Measurements from ENCODE around the gene ATP9B. TPM values are rescaled to one million over a fixed set of nuclear protein-coding genes. Genes with fewer than 3 reads are reported as not detected.
"Not testable (repeated sequence)": the region's sequence is repeated elsewhere in the genome, so short reads cannot be mapped to it uniquely, and the experiment has no call there.

The ATP9B gene
- total RNA-seq, 2 experiments from 2014 or later = 15.9 to 16.6 TPM

- H3K27me3 Mint-ChIP-seq; CTCF ChIA-PET; DNase-seq; POLR2A ChIA-PET; H3K36me3 Mint-ChIP-seq; H3K9me3 Mint-ChIP-seq; H3K4me3 Mint-ChIP-seq; intact Hi-C loops (cut with micrococcal nuclease); H3K27ac Mint-ChIP-seq: not testable (repeated sequence)
- H3K4me1 Mint-ChIP-seq (ENCODE audit: low read depth) = peaks cover 54% of the 10 kb centered on the region
Observed at GRCh38 chr18:79072655-79073054, 3.5 kb downstream of the ATP9B start.

GRCh38 chr18:79077181-79077580, 8.0 kb downstream of the ATP9B start:
- Mint-ChIP-seq H3K27me3 (no peaks in the 10 kb centered on the region), H3K27ac (no peak overlapping the region), H3K4me3 (no peak overlapping the region), H3K36me3 (peaks cover 46% of the 10 kb centered on the region), H3K4me1 (ENCODE audit: low read depth) (peaks cover 57% of the 10 kb centered on the region), H3K9me3 (peaks cover 11% of the 10 kb centered on the region)
- DNase-seq = no peak
- intact Hi-C loops (cut with micrococcal nuclease) = loop anchor here (5.0 kb wide), 1 partner anchor 35 kb away; no protein-coding TSS in a partner anchor
- CTCF ChIA-PET = no interaction called here
- POLR2A ChIA-PET = no interaction called here

- H3K9me3 Mint-ChIP-seq = peaks cover 12% of the 10 kb centered on the region
- DNase-seq, H3K27me3 Mint-ChIP-seq, H3K4me3 Mint-ChIP-seq, CTCF ChIA-PET, POLR2A ChIA-PET, H3K27ac Mint-ChIP-seq: not testable (repeated sequence)
- peaks cover 57% of the 10 kb centered on the region for H3K36me3 Mint-ChIP-seq
- peaks cover 52% of the 10 kb centered on the region for H3K4me1 Mint-ChIP-seq (ENCODE audit: low read depth)
- intact Hi-C loops (cut with micrococcal nuclease) = loop anchor here (5.0 kb wide), 1 partner anchor 34 kb away; no protein-coding TSS in a partner anchor
Observed at GRCh38 chr18:79078791-79079190, 9.6 kb downstream of the ATP9B start.

GRCh38 chr18:79092874-79093273, 23.7 kb downstream of the ATP9B start:
- Mint-ChIP-seq H3K9me3 (peaks cover 13% of the 10 kb centered on the region), H3K4me1 (ENCODE audit: low read depth) (peaks cover 37% of the 10 kb centered on the region), H3K27me3 (no peaks in the 10 kb centered on the region), H3K4me3 (no peak overlapping the region), H3K27ac (no peak overlapping the region), H3K36me3 (peaks cover 13% of the 10 kb centered on the region)
- intact Hi-C loops (cut with micrococcal nuclease) = no loop called here
- CTCF ChIA-PET = no interaction called here
- no peak for DNase-seq
- POLR2A ChIA-PET = no interaction called here

- intact Hi-C loops (cut with micrococcal nuclease) = no loop called here
- DNase-seq = no peak
- peaks cover 36% of the 10 kb centered on the region for H3K4me1 Mint-ChIP-seq (ENCODE audit: low read depth)
- CTCF ChIA-PET = no interaction called here
- peaks cover 13% of the 10 kb centered on the region for H3K9me3 Mint-ChIP-seq
- H3K27me3 Mint-ChIP-seq = no peaks in the 10 kb centered on the region
- no peak overlapping the region for H3K4me3 Mint-ChIP-seq
- no peak overlapping the region for H3K27ac Mint-ChIP-seq
- POLR2A ChIA-PET = no interaction called here
- peaks cover 14% of the 10 kb centered on the region for H3K36me3 Mint-ChIP-seq
Observed at GRCh38 chr18:79093986-79094385, 24.8 kb downstream of the ATP9B start.

- Mint-ChIP-seq H3K27me3 (no peaks in the 10 kb centered on the region), H3K36me3 (peaks cover 17% of the 10 kb centered on the region), H3K9me3 (peaks cover 10% of the 10 kb centered on the region), H3K4me3 (no peak overlapping the region), H3K4me1 (ENCODE audit: low read depth) (peaks cover 36% of the 10 kb centered on the region), H3K27ac (no peak overlapping the region)
- ChIA-PET CTCF (no interaction called here), POLR2A (interaction anchor here (0.8 kb wide), 1 partner anchor 16 kb away, joined by 3 read pairs; no protein-coding TSS in a partner anchor)
- intact Hi-C loops (cut with micrococcal nuclease) = no loop called here
- DNase-seq = no peak
Observed at GRCh38 chr18:79095216-79095615, 26.0 kb downstream of the ATP9B start.

GRCh38 chr18:79100944-79101343, 31.8 kb downstream of the ATP9B start:
- Mint-ChIP-seq H3K27me3 (no peaks in the 10 kb centered on the region), H3K27ac (no peak overlapping the region), H3K4me1 (ENCODE audit: low read depth) (peaks cover 19% of the 10 kb centered on the region), H3K4me3 (no peak overlapping the region), H3K9me3 (peaks cover 2% of the 10 kb centered on the region), H3K36me3 (peaks cover 27% of the 10 kb centered on the region)
- CTCF ChIA-PET = no interaction called here
- no peak for DNase-seq
- intact Hi-C loops (cut with micrococcal nuclease) = no loop called here
- POLR2A ChIA-PET = no interaction called here

- ChIA-PET CTCF (no interaction called here), POLR2A (no interaction called here)
- intact Hi-C loops (cut with micrococcal nuclease) = no loop called here
- H3K27ac Mint-ChIP-seq = no peak overlapping the region
- no peak overlapping the region for H3K4me3 Mint-ChIP-seq
- peaks cover 29% of the 10 kb centered on the region for H3K4me1 Mint-ChIP-seq (ENCODE audit: low read depth)
- peaks cover 2% of the 10 kb centered on the region for H3K9me3 Mint-ChIP-seq
- H3K27me3 Mint-ChIP-seq = no peaks in the 10 kb centered on the region
- DNase-seq = no peak
- peaks cover 22% of the 10 kb centered on the region for H3K36me3 Mint-ChIP-seq
Observed at GRCh38 chr18:79102886-79103285, 33.7 kb downstream of the ATP9B start.

GRCh38 chr18:79104137-79104536, 34.9 kb downstream of the ATP9B start:
- Mint-ChIP-seq H3K27me3 (no peaks in the 10 kb centered on the region), H3K4me3 (no peak overlapping the region), H3K9me3 (peaks cover 2% of the 10 kb centered on the region), H3K27ac (no peak overlapping the region), H3K36me3 (peaks cover 16% of the 10 kb centered on the region), H3K4me1 (ENCODE audit: low read depth) (peaks cover 36% of the 10 kb centered on the region)
- intact Hi-C loops (cut with micrococcal nuclease) = no loop called here
- CTCF ChIA-PET = no interaction called here
- DNase-seq = no peak
- POLR2A ChIA-PET = no interaction called here

- intact Hi-C loops (cut with micrococcal nuclease) = loop anchor here (5.0 kb wide), 1 partner anchor 97 kb away; no protein-coding TSS in a partner anchor
- CTCF ChIA-PET = no interaction called here
- POLR2A ChIA-PET = no interaction called here
- Mint-ChIP-seq H3K36me3 (peaks cover 13% of the 10 kb centered on the region), H3K4me1 (ENCODE audit: low read depth) (peaks cover 36% of the 10 kb centered on the region), H3K27ac (no peak overlapping the region), H3K4me3 (no peak overlapping the region), H3K9me3 (no peaks in the 10 kb centered on the region), H3K27me3 (no peaks in the 10 kb centered on the region)
- DNase-seq = no peak
Observed at GRCh38 chr18:79105455-79105854, 36.3 kb downstream of the ATP9B start.

GRCh38 chr18:79106084-79106483, 36.9 kb downstream of the ATP9B start:
- peaks cover 33% of the 10 kb centered on the region for H3K4me1 Mint-ChIP-seq (ENCODE audit: low read depth)
- intact Hi-C loops (cut with micrococcal nuclease) = loop anchor here (5.0 kb wide), 1 partner anchor 96 kb away; no protein-coding TSS in a partner anchor
- no peaks in the 10 kb centered on the region for H3K9me3 Mint-ChIP-seq
- H3K27ac Mint-ChIP-seq = no peak overlapping the region
- peaks cover 7% of the 10 kb centered on the region for H3K36me3 Mint-ChIP-seq
- DNase-seq = no peak
- no peaks in the 10 kb centered on the region for H3K27me3 Mint-ChIP-seq
- CTCF ChIA-PET = no interaction called here
- H3K4me3 Mint-ChIP-seq = no peak overlapping the region
- POLR2A ChIA-PET = no interaction called here

GRCh38 chr18:79107886-79108285, 38.7 kb downstream of the ATP9B start:
- Mint-ChIP-seq H3K4me3 (no peak overlapping the region), H3K4me1 (ENCODE audit: low read depth) (peaks cover 33% of the 10 kb centered on the region), H3K27me3 (no peaks in the 10 kb centered on the region), H3K27ac (no peak overlapping the region), H3K9me3 (no peaks in the 10 kb centered on the region), H3K36me3 (peaks cover 2% of the 10 kb centered on the region)
- no peak for DNase-seq
- intact Hi-C loops (cut with micrococcal nuclease) = loop anchor here (5.0 kb wide), 1 partner anchor 94 kb away; no protein-coding TSS in a partner anchor
- ChIA-PET POLR2A (no interaction called here), CTCF (interaction anchor here (1.2 kb wide), 1 partner anchor 33 kb away, joined by 3 read pairs; no protein-coding TSS in a partner anchor)

- no peak for DNase-seq
- H3K9me3 Mint-ChIP-seq = no peaks in the 10 kb centered on the region
- peaks cover 7% of the 10 kb centered on the region for H3K36me3 Mint-ChIP-seq
- peaks cover 30% of the 10 kb centered on the region for H3K4me1 Mint-ChIP-seq (ENCODE audit: low read depth)
- H3K27me3 Mint-ChIP-seq = no peaks in the 10 kb centered on the region
- intact Hi-C loops (cut with micrococcal nuclease) = loop anchor here (5.0 kb wide), 1 partner anchor 94 kb away; no protein-coding TSS in a partner anchor
- POLR2A ChIA-PET = no interaction called here
- H3K4me3 Mint-ChIP-seq = no peak overlapping the region
- H3K27ac Mint-ChIP-seq = no peak overlapping the region
- CTCF ChIA-PET = interaction anchor here (1.2 kb wide), 1 partner anchor 33 kb away, joined by 3 read pairs; no protein-coding TSS in a partner anchor
Observed at GRCh38 chr18:79108549-79109215, 39.5 kb downstream of the ATP9B start.
